Left renal pelvis (tissue), 4 donors: ENCODE results near the gene ADAR. TPM values are rescaled to one million over a fixed set of nuclear protein-coding genes. Genes with fewer than 3 reads are reported as not detected.

ENCODE experiments used
- DNase-seq, 4 donors: peaks; one replicate each; pipeline ENCODE4 v3.0.0-alpha.2; 2013; ENCODE audit warnings: low read depth in 4 of 4, low spot score in 3 of 4
- polyA plus RNA-seq, 4 donors: library from polyadenylated mRNA; unstranded; fragments of 120-200 nt; gene quantifications; one replicate each; pipeline ENCODE4 v1.2.1, GENCODE V29; 2013; ENCODE audit not compliant: insufficient read length in 4 of 4

ADAR gene
- polyA plus RNA-seq, 4 donors, result 131 to 146 (median 142) TPM

GRCh38 chr1:154586641-154587040 is 21.3 kb downstream of the ADAR start:
- DNase-seq, result no peak

- no peak for DNase-seq
Measured at GRCh38 chr1:154586231-154586630, 21.8 kb downstream of the ADAR start.

GRCh38 chr1:154584267-154584994 is 23.6 kb downstream of the ADAR start:
- no peak for DNase-seq

- no peak for DNase-seq
Measured at GRCh38 chr1:154583773-154584172, 24.2 kb downstream of the ADAR start.

GRCh38 chr1:154582885-154583284 is 25.1 kb downstream of the ADAR start:
- DNase-seq, result no peak

GRCh38 chr1:154581766-154582165 is 26.2 kb downstream of the ADAR start:
- no peak for DNase-seq

GRCh38 chr1:154579374-154579773 is 28.6 kb downstream of the ADAR start:
- no peak for DNase-seq

GRCh38 chr1:154578058-154578418 is 29.9 kb downstream of the ADAR start:
- DNase-seq, result no peak

GRCh38 chr1:154577346-154578057 is 30.5 kb downstream of the ADAR start:
- no peak for DNase-seq

GRCh38 chr1:154575951-154576566 is 31.9 kb downstream of the ADAR start:
- DNase-seq, result no peak

- DNase-seq, result no peak
Measured at GRCh38 chr1:154575147-154575927, 32.6 kb downstream of the ADAR start.

GRCh38 chr1:154574716-154575115 is 33.3 kb downstream of the ADAR start:
- DNase-seq, result no peak

- no peak for DNase-seq
Measured at GRCh38 chr1:154573168-154573510, 34.8 kb downstream of the ADAR start.

- DNase-seq, result no peak
Measured at GRCh38 chr1:154572468-154573167, 35.4 kb downstream of the ADAR start.

GRCh38 chr1:154571964-154572288 is 36.1 kb downstream of the ADAR start:
- DNase-seq, result no peak

- DNase-seq, result no peak
Measured at GRCh38 chr1:154571244-154571963, 36.6 kb downstream of the ADAR start.

GRCh38 chr1:154568157-154568815 is 39.7 kb downstream of the ADAR start:
- no peak for DNase-seq

GRCh38 chr1:154567386-154568156 is 40.4 kb downstream of the ADAR start, which contains the start of gene CHRNB2:
CHRNB2 (plus strand) TSS chr1:154567778; CDS start chr1:154568045, 267 bp downstream.
- peak in 3 of 4 donors; percentile 40 to 51 (median 48) for DNase-seq

GRCh38 chr1:154565876-154566275 is 42.1 kb downstream of the ADAR start:
- no peak for DNase-seq
